GM12873 (cell line): ENCODE measurements around the gene CLSTN2.

Experiments
- TF ChIP-seq, protein P1 (sequence below): IDR thresholded peaks from 2 replicates; pipeline ENCODE4 v1.5.1; 2012; ENCODE audit warnings: low read depth, mild to moderate bottlenecking, moderate library complexity, low read length, control low read depth; ENCODE audit not compliant: insufficient read depth; ENCODE audit errors: missing control alignments

Gene CLSTN2

GRCh38 chr3:140096037-140096436 lies 161.1 kb downstream of the CLSTN2 start:
- TF ChIP-seq, protein P1, sequence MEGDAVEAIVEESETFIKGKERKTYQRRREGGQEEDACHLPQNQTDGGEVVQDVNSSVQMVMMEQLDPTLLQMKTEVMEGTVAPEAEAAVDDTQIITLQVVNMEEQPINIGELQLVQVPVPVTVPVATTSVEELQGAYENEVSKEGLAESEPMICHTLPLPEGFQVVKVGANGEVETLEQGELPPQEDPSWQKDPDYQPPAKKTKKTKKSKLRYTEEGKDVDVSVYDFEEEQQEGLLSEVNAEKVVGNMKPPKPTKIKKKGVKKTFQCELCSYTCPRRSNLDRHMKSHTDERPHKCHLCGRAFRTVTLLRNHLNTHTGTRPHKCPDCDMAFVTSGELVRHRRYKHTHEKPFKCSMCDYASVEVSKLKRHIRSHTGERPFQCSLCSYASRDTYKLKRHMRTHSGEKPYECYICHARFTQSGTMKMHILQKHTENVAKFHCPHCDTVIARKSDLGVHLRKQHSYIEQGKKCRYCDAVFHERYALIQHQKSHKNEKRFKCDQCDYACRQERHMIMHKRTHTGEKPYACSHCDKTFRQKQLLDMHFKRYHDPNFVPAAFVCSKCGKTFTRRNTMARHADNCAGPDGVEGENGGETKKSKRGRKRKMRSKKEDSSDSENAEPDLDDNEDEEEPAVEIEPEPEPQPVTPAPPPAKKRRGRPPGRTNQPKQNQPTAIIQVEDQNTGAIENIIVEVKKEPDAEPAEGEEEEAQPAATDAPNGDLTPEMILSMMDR: no peak

DNA sequence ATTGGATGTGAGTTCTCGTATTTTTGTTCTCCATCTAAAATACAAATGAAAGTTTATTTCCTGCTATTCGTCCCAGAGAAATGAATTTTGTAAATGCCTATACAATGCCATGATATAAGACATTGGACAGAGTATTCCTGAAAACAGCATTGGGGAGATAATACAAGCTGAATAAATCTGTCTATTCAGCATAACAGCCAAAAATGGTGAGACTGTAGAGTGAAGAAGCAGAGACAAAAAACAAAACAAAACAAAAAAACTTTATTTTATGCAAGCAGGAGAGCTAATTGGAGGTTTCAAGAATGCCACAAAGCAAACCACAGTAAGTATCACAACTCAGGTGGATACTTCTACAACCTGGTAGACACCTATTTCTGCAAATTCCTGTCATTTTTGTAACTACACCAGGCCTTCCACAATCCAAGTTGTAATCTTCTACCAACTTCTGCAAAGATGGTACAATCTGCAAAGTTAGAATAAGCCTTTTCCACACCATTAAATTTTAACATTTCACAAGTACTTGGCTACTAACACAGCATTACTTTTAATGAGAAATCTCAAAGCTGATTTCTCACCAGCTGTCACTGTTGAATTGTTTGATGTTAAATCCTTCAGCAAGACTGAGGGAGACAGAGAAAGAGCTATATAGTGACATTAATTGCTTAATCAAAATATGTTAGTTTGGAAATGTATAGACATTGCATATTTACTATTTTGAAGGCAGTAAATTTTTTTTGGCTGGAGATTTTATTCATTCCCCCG lies 163.1 kb downstream of the CLSTN2 start:
- TF ChIP-seq, protein P1: no peak

DNA sequence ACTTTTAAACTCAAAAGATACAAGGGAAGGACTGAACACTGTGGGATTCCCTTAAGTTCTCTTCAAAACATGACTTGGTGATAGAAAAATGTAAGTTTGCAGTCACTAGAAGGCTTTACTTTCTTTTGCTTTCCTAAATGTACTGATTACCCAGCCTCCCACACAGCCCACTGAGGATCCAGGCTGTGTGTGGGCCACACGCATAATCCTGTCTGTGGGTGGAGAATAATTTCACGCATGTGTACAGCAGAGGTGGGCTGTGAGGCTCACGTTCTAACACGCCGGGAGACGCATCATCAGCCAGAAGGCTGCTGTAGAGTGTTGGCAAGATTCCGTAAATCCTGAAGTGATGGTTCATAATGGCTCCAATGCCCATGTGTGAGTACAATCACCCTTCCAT lies 165.5 kb downstream of the CLSTN2 start:
- TF ChIP-seq, protein P1: no peak

- TF ChIP-seq, protein P1: no peak
Measured at GRCh38 chr3:140103166-140103565, 168.2 kb downstream of the CLSTN2 start.

GRCh38 chr3:140103986-140104645 lies 169.1 kb downstream of the CLSTN2 start:
- TF ChIP-seq, protein P1: no peak

DNA sequence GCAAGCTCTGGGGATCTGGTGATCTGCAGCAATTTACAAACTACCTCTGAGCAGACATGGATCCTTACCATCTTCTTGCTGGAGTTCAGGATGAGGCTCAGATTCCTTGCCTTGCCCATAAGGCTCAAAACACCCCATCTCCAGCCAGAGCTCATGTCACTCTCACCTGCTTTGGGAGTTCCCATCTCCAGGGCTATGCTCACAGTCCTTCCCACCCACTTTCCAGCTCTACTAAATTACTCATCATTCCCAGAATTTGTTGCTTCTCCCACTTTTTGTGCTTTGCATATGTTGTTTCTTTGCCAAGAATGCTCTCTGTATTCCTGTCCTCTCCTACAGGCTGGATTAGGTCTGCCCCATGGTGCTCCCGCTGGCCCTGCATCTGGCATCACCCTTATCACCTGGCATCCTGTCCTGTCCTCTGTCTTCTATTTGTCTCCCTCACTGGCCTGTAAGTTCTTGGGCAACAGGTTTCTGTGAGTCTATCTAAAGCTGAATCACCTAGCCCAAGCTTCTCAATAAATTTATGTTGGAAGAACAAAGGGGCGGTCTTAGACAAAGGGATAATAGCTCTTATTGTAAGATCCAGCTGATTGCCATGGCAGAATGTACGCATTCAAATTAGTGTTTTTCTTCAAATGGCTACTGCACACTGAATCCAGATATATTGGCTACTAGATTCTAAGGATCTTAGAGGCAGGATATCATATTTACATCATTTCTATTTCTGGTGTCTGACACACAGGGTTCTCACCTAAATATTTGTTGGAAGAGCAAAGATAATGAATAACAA lies 179.2 kb downstream of the CLSTN2 start:
- TF ChIP-seq, protein P1: no peak

GRCh38 chr3:140114789-140115080 lies 179.8 kb downstream of the CLSTN2 start:
- TF ChIP-seq, protein P1: no peak
